Activated CD8-positive, alpha-beta T cell treated with anti-CD3 and anti-CD28 coated beads for 36 hours (primary cell): ENCODE measurements around the gene REL. TPM values are rescaled to one million over a fixed set of nuclear protein-coding genes. Genes with fewer than 3 reads are reported as not detected.

ENCODE experiments used
- ATAC-seq: fragments of 200-7000 bp; cut with Tn5 transposase; one replicate; pipeline ENCODE4 v1.10.0; 2021; ENCODE audit warnings: mild to moderate bottlenecking, moderate library complexity
- CTCF ChIA-PET: fragments of 350-600 bp; sonication (Branson Sonifier 250); formaldehyde crosslinking; loops from one replicate; lab custom pipeline; 2021; ENCODE audit warnings: antibody characterized with exemption; lab: Charles Lee
- POLR2A ChIA-PET: fragments of 350-600 bp; sonication (Branson Sonifier 250); formaldehyde crosslinking; loops from one replicate; lab custom pipeline; 2021; ENCODE audit warnings: antibody characterized with exemption; lab: Charles Lee
- DNase-seq: peaks from one replicate; pipeline ENCODE4 v3.0.0-alpha.2; 2020
- H3K27ac Mint-ChIP-seq: one replicate; pipeline ENCODE4 v1.8.0; 2021; ENCODE audit warnings: mild to moderate bottlenecking, mixed read lengths
- H3K27me3 Mint-ChIP-seq: one replicate; pipeline ENCODE4 v1.8.0; 2021; ENCODE audit warnings: mixed read lengths
- H3K36me3 Mint-ChIP-seq: one replicate; pipeline ENCODE4 v1.8.0; 2021; ENCODE audit warnings: low read depth, mixed read lengths
- H3K4me1 Mint-ChIP-seq: one replicate; pipeline ENCODE4 v1.8.0; 2021; ENCODE audit warnings: low read depth, mixed read lengths
- H3K4me3 Mint-ChIP-seq: one replicate; pipeline ENCODE4 v1.8.0; 2021; ENCODE audit warnings: mild to moderate bottlenecking, moderate library complexity, mixed read lengths
- H3K9me3 Mint-ChIP-seq: one replicate; pipeline ENCODE4 v1.8.0; 2021; ENCODE audit warnings: mixed read lengths
- CTCF ChIP-seq: fragments of 200-600 bp; IDR thresholded peaks from one replicate; pipeline ENCODE4 v1.8.0; 2022; ENCODE audit warnings: antibody characterized with exemption, mild to moderate bottlenecking
- intact Hi-C: fragments of 100-400 bp; cut with micrococcal nuclease; formaldehyde crosslinking; loops from one replicate; pipeline ENCODE4 v1.10.0; 2022
- total RNA-seq, 2 experiments: library from RNA; stranded (reverse); gene quantifications; one replicate each; pipeline ENCODE4 v1.2.3, GENCODE V29; 2021

Gene REL
- total RNA-seq, result 10 to 100 TPM; 84.7 to 85.3 TPM

DNA sequence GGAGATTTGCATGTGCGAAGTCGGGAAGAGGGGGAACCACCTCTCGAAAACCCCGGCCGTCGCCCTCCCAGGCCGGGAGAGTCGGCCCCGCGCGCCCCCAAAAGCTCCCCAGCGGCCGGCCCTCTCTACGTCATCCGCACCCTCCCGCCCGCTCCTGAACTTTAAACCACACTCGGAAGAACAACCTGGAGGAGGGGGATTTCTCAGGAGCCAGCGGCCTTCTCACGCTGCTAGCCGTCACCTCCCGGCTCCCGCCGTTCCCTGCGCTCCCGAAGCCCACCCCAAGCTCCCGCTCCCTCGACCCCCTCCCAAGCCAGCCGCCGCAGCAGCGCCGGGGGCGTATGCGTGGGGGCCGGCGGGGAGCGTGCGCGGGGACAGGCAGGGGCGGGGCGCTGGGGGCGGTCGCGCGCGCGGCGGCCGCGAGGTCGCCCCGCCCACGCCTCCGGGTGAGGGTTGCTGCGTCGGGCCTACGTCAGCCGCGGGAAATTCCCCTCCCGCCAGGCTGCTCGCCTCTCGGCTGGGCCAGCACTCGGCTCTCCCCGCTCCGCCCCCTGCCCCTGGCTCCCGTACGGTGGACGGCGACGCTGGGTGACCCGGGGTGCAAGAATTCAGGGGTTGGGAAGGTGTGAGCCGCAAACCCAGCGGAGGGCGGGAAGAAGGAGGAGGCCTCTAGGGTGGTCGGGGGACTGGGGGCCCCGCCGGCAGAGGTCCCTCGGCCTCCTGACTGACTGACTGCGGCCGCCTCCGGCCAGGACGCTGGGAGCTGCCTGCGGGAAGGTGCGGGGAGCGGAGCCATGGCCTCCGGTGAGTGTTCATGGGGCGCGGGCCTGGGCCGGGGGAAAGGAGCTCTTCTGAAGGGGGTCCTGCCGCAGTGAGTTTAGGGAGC is at the start of gene REL:
Gene REL, plus strand, starts transcription at position 528 of the 886 bp plus-strand sequence. Its CDS starts 267 bp downstream, at position 795.
- Mint-ChIP-seq H3K36me3 (peaks cover 36% of the 10 kb centered on the region), H3K27ac (peak within 1 kb of the TSS; percentile 97), H3K9me3 (no peaks in the 10 kb centered on the region), H3K4me1 (peaks cover 25% of the 10 kb centered on the region), H3K27me3 (no peaks in the 10 kb centered on the region), H3K4me3 (peak within 1 kb of the TSS; percentile 95)
- intact Hi-C loops, result loop anchor here (2.0 to 10.0 kb wide), 2 partner anchors 62 to 114 kb away; no protein-coding TSS in a partner anchor
- ATAC-seq, result peak; percentile 79
- no peak for TF ChIP-seq CTCF
- DNase-seq, result peak; percentile 96
- CTCF ChIA-PET, result interaction anchor here (0.8 to 4.3 kb wide), 9 partner anchors 10 to 95 kb away, joined by 3 to 32 read pairs (median 3); no protein-coding TSS in a partner anchor
- POLR2A ChIA-PET, result interaction anchor here (0.8 to 3.5 kb wide), 19 partner anchors 10 to 656 kb away, joined by 3 to 31 read pairs (median 5); partner anchors contain the start of gene PEX13

DNA sequence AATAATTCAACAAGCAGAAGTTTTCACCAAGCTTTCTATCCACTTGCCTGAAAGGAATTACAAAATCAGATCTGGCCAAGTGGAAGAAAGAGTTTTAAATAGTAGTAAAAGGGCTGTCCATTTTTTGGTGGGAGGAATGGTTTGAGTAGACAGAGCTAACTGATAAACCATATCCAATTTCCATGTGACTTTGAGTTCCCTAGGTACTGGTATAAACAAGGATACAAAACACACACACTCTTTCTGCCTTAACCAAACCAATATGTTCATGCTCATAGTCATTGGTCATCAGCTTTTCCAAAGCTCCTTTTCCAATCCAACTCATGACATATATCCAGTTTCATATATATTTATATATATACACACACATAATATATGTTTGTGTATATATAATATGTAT is 49.5 kb upstream of the REL start:
- CTCF ChIA-PET, result interaction anchor here (1.2 to 1.5 kb wide), 4 partner anchors 10 to 166 kb away, joined by 3 to 10 read pairs (median 6); no protein-coding TSS in a partner anchor
- Mint-ChIP-seq H3K27ac (no peak overlapping the region), H3K4me3 (no peak overlapping the region), H3K27me3 (no peaks in the 10 kb centered on the region), H3K9me3 (no peaks in the 10 kb centered on the region), H3K4me1 (peaks cover 46% of the 10 kb centered on the region), H3K36me3 (no peaks in the 10 kb centered on the region)
- POLR2A ChIA-PET, result interaction anchor here (2.5 to 2.8 kb wide), 2 partner anchors 11 to 50 kb away, joined by 12 to 17 read pairs; partner anchors contain the start of gene REL
- intact Hi-C loops, result loop anchor here (5.0 kb wide), 1 partner anchor 40 kb away; no protein-coding TSS in a partner anchor
- no peak for TF ChIP-seq CTCF
- no peak for DNase-seq
- ATAC-seq, result no peak

GRCh38 chr2:60832621-60833020 is 48.8 kb upstream of the REL start:
- TF ChIP-seq CTCF, result no peak
- ATAC-seq, result peak; percentile 83

DNA sequence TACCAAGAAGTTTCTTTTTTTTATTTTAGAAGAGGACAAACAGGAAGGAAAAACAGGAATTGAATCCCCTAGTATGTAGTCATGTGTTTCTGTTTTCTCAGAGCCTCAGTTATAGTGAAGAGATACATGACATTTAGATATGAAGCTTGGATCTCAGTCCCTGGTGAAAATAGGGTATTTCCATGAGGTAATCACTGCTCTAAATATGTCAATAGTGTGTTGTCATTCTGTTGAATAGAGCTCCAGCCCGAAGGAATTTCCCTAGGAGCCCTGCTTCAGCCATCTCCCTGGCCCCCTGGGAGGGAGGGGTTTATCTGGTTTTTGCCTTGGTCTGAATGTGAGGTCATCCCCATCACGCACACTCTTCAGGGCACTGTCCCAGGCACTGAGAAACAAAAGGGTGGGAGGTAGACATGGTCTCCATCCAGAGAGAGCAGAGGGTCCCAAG is 47.1 kb upstream of the REL start:
- no peak for TF ChIP-seq CTCF
- DNase-seq, result no peak
- peak; percentile 27 for ATAC-seq
- ChIA-PET POLR2A (no interaction called here), CTCF (interaction anchor here (3.0 kb wide), 1 partner anchor 48 kb away, joined by 11 read pairs; the partner anchor contains the start of gene REL)
- Mint-ChIP-seq H3K4me1 (peaks cover 42% of the 10 kb centered on the region), H3K4me3 (no peak overlapping the region), H3K27me3 (no peaks in the 10 kb centered on the region), H3K36me3 (no peaks in the 10 kb centered on the region), H3K9me3 (no peaks in the 10 kb centered on the region), H3K27ac (peak overlapping the region; percentile 36)
- intact Hi-C loops, result loop anchor here (5.0 kb wide), 1 partner anchor 38 kb away; no protein-coding TSS in a partner anchor

More at GRCh38 chr2:60832621-60833020, 48.8 kb upstream of the REL start:
- no peaks in the 10 kb centered on the region for H3K27me3 Mint-ChIP-seq
- no peak overlapping the region for H3K4me3 Mint-ChIP-seq
- POLR2A ChIA-PET, result interaction anchor here (0.6 to 2.8 kb wide), 4 partner anchors 12 to 75 kb away, joined by 3 to 17 read pairs (median 8); partner anchors contain the start of gene REL
- CTCF ChIA-PET, result interaction anchor here (1.1 to 3.0 kb wide), 7 partner anchors 11 to 165 kb away, joined by 3 to 11 read pairs (median 4); partner anchors contain the start of gene REL
- H3K36me3 Mint-ChIP-seq, result no peaks in the 10 kb centered on the region
- peak overlapping the region; percentile 72 for H3K27ac Mint-ChIP-seq
- H3K4me1 Mint-ChIP-seq, result peaks cover 41% of the 10 kb centered on the region
- intact Hi-C loops, result loop anchor here (5.0 kb wide), 1 partner anchor 40 kb away; no protein-coding TSS in a partner anchor
- DNase-seq, result no peak
- H3K9me3 Mint-ChIP-seq, result no peaks in the 10 kb centered on the region
